GM10248 (cell line): ENCODE data around the gene SELENOS.
A peak's percentile ranks its signal among the peaks of the same experiment; 100 is the strongest.
"Not testable (repeated sequence)": the region's sequence is repeated elsewhere in the genome, so short reads cannot be mapped to it uniquely, and the experiment has no call there.

Experiments used
- CTCF ChIA-PET: fragments of 300-600 bp; sonication (Branson Sonifier 250); formaldehyde crosslinking; extraction: SDS; loops from one replicate; lab custom pipeline; 2021; ENCODE audit warnings: antibody characterized with exemption; lab: Yijun Ruan, JAX
- POLR2A ChIA-PET: fragments of 350-650 bp; sonication (Branson Sonifier 250); formaldehyde crosslinking; extraction: SDS; loops from one replicate; lab custom pipeline; 2020; ENCODE audit warnings: antibody characterized with exemption; lab: Yijun Ruan, JAX
- DNase-seq: peaks from one replicate; pipeline ENCODE4 v3.0.0; 2012; ENCODE audit errors: extremely low spot score
- CTCF ChIP-seq: IDR thresholded peaks from 2 replicates; pipeline ENCODE4 v1.5.1; 2012; ENCODE audit warnings: mild to moderate bottlenecking, low read depth; ENCODE audit errors: extremely low read depth, missing control alignments, control extremely low read depth

Gene SELENOS

DNA sequence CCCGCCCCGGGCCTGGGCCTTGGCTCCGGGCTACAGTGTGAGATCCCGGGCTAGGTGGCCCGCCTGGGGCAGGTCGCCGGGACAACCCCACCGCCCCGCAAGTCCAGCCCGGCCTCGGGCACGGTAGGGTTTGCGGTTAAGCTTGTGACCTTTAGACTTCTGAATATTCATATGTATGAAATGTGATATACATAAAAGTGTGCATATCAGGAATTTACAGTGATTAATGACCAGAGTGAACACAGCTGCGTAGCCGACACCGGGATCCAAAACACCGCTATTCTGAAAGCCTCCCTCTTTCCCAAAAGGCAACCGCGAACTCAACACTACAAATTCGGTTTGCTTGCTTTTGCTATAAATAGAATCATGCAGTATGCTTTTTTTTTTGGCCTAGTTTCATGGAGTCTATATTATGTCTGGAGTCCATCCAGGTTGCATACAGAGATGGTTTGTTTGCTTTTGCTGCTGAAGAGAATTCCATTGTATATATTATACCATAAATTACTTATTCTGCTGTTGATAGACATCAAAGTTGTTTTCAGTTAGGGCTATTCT, 18.4 kb upstream of the SELENOS start:
- no peak for TF ChIP-seq CTCF
- ChIA-PET CTCF (interaction anchor here (1.1 to 8.1 kb wide), 5 partner anchors 8 to 345 kb away, joined by 3 to 89 read pairs (median 4); no protein-coding TSS in a partner anchor), POLR2A (interaction anchor here (0.7 kb wide), 1 partner anchor 241 kb away, joined by 3 read pairs; no protein-coding TSS in a partner anchor)
- DNase-seq = no peak

- POLR2A ChIA-PET = interaction anchor here (0.7 kb wide), 2 partner anchors 12 to 242 kb away, joined by 3 read pairs; no protein-coding TSS in a partner anchor
- TF ChIP-seq CTCF = no peak
- DNase-seq = peak; percentile 98
- CTCF ChIA-PET = interaction anchor here (1.1 to 8.1 kb wide), 7 partner anchors 9 to 346 kb away, joined by 3 to 89 read pairs (median 3); no protein-coding TSS in a partner anchor
Measured at GRCh38 chr15:101294731-101295606, 17.7 kb upstream of the SELENOS start, which contains the start of gene SNRPA1. Gene SNRPA1, minus strand, starts transcription at chr15:101295248. Its CDS starts 70 bp downstream, at chr15:101295178.

GRCh38 chr15:101293122-101293521, 15.8 kb upstream of the SELENOS start:
- CTCF ChIA-PET = interaction anchor here (0.8 to 8.1 kb wide), 7 partner anchors 8 to 362 kb away, joined by 3 to 89 read pairs (median 4); no protein-coding TSS in a partner anchor
- DNase-seq = no peak
- TF ChIP-seq CTCF = no peak
- POLR2A ChIA-PET = interaction anchor here (0.5 kb wide), 1 partner anchor 693 kb away, joined by 5 read pairs; no protein-coding TSS in a partner anchor

GRCh38 chr15:101288905-101289513, 11.7 kb upstream of the SELENOS start:
- peak; percentile 60 for TF ChIP-seq CTCF
- ChIA-PET POLR2A (no interaction called here), CTCF (interaction anchor here (0.6 to 5.5 kb wide), 25 partner anchors 9 to 694 kb away, joined by 3 to 34 read pairs (median 5); no protein-coding TSS in a partner anchor)
- no peak for DNase-seq

- POLR2A ChIA-PET, DNase-seq: not testable (repeated sequence)
- CTCF ChIA-PET = interaction anchor here (1.8 to 5.5 kb wide), 9 partner anchors 7 to 432 kb away, joined by 5 to 34 read pairs (median 17); partner anchors contain the start of gene SNRPA1
Measured at GRCh38 chr15:101287342-101287741, 10.1 kb upstream of the SELENOS start.

GRCh38 chr15:101286471-101287114, 9.3 kb upstream of the SELENOS start:
- no peak for DNase-seq

More at GRCh38 chr15:101286471-101287114, 9.3 kb upstream of the SELENOS start:
- CTCF ChIA-PET = interaction anchor here (1.1 to 4.6 kb wide), 5 partner anchors 8 to 355 kb away, joined by 3 to 19 read pairs (median 6); partner anchors contain the start of gene SNRPA1
- POLR2A ChIA-PET = no interaction called here
- TF ChIP-seq CTCF = no peak
